Tibial nerve (tissue), 4 donors: Measurements from ENCODE around the gene IGF2BP3. TPM values are rescaled to one million over a fixed set of nuclear protein-coding genes. Genes with fewer than 3 reads are reported as not detected.
"Not testable (repeated sequence)": the region's sequence is repeated elsewhere in the genome, so short reads cannot be mapped to it uniquely, and the experiment has no call there.

ENCODE experiments used
- DNase-seq, 2 donors: peaks; one replicate each; pipeline ENCODE4 v3.0.0-alpha.2; 2019; ENCODE audit warnings: low spot score in 2 of 2
- H3K27ac ChIP-seq, 4 donors: fragments of 200-600 bp; sonication (generic) in 3 of 4; one replicate each; pipeline ENCODE4 v1.5.1; 2017 to 2019; ENCODE audit warnings: mild to moderate bottlenecking in 1 of 4
- H3K27me3 ChIP-seq, 2 donors: fragments of 200-600 bp; sonication (generic) in 1 of 2; one replicate each; pipeline versions ENCODE4 v1.5.1 to v1.6.0; 2017 to 2019
- H3K36me3 ChIP-seq, 3 donors: fragments of 200-600 bp; sonication (generic); one replicate each; pipeline ENCODE4 v1.5.1; 2018 to 2019
- H3K4me1 ChIP-seq, 4 donors: fragments of 200-600 bp; sonication (generic) in 3 of 4; one replicate each; pipeline ENCODE4 v1.5.1; 2017 to 2019
- H3K4me3 ChIP-seq, 4 donors: fragments of 200-600 bp; sonication (generic) in 3 of 4; one replicate each; pipeline ENCODE4 v1.5.1; 2017 to 2019; ENCODE audit warnings: mild to moderate bottlenecking in 1 of 4, moderate library complexity in 1 of 4
- H3K9me3 ChIP-seq, 4 donors: fragments of 200-600 bp; sonication (generic) in 3 of 4; one replicate each; pipeline ENCODE4 v1.5.1; 2017 to 2019
- EP300 ChIP-seq, 2 donors: sonication (generic); formaldehyde crosslinking; IDR thresholded peaks; one replicate each; pipeline ENCODE4 v1.6.1; 2017; ENCODE audit warnings: antibody characterized with exemption in 2 of 2, mild to moderate bottlenecking in 1 of 2
- POLR2A ChIP-seq, 2 donors: fragments of 450-650 bp; IDR thresholded peaks; one replicate each; pipeline ENCODE4 v1.6.1; 2017; ENCODE audit warnings: antibody characterized with exemption in 2 of 2, mild to moderate bottlenecking in 2 of 2, moderate library complexity in 2 of 2
- WGBS, 2 donors: methylation state at CpG; one replicate each; pipeline ENCODE4 v1.1.5; 2018; 5-methylcytosine and 5-hydroxymethylcytosine counted together
- total RNA-seq, 4 donors: library from RNA; depleted of rRNA; stranded (reverse); fragments of >200 nt; gene quantifications; one replicate each; pipeline ENCODE4 v1.1.0, GENCODE V29; 2016
- TF ChIP-seq, protein P1 (sequence below), 5 experiments: fragments of 200-600 bp in 3 of 5; fragments of 450-650 bp in 2 of 5; sonication (generic) in 3 of 5; IDR thresholded peaks; one replicate each; pipeline ENCODE4 v1.5.1; 2016 to 2019; ENCODE audit warnings: antibody characterized with exemption in 5 of 5, mild to moderate bottlenecking in 3 of 5, moderate library complexity in 2 of 5

The IGF2BP3 gene
- total RNA-seq, result under 1 TPM in 3 of 4 donors, not detected in 1; 0.21 to 0.90 (median 0.59) TPM

DNA sequence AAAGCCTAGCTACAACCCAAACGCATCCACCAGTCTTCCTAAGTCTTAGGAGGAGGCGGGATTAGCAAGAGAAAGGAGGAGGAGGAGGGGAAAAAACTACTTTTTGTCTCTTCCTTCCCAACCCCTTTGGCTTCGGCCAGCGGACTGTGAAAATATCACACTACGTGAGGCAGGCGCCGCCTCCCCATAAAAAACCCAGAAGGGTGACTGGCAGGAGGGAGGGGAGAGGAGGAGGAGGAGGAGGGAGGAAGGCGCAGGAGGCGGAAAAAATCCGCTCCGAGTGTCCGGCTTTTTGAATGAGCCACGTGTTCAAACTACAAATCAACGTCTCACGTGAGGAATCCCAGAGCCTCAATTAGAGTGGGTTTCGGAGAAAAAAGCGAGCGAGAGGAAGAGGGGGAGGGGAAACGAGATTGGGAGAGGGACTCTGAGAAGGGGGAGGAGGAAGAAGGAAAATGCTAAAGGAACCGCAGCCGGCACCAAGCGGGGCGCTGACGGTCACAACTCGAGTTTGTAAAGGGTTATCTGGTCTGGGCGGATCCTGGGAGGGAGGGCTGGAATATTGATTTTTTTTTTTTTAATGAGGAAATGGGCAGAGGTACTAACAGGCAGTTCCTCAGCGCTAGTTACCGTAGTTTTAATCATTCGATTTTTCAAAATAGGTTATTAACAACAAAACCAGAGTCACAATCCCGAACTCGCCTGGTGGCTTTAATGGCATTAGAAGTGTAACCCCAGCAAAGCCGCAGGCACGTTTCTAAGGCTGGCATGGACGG, at the start of gene IGF2BP3:
Gene IGF2BP3 (minus strand): TSS at position 162 of the 776 bp plus-strand sequence. CDS start 381 bp downstream, outside the sequence.
- Histone ChIP-seq H3K27me3 (peaks cover 24 to 99% of the 10 kb centered on the region in 2 donors), H3K4me3 (peak within 1 kb of the TSS; percentile 22 to 55 (median 35)), H3K36me3 (no peaks in the 10 kb centered on the region), H3K27ac (peak within 1 kb of the TSS in 1 of 4 donors; percentile 46), H3K9me3 (no peaks in the 10 kb centered on the region), H3K4me1 (peaks cover 0 to 63% (median 42%) of the 10 kb centered on the region in 4 donors)
- TF ChIP-seq, protein P1, sequence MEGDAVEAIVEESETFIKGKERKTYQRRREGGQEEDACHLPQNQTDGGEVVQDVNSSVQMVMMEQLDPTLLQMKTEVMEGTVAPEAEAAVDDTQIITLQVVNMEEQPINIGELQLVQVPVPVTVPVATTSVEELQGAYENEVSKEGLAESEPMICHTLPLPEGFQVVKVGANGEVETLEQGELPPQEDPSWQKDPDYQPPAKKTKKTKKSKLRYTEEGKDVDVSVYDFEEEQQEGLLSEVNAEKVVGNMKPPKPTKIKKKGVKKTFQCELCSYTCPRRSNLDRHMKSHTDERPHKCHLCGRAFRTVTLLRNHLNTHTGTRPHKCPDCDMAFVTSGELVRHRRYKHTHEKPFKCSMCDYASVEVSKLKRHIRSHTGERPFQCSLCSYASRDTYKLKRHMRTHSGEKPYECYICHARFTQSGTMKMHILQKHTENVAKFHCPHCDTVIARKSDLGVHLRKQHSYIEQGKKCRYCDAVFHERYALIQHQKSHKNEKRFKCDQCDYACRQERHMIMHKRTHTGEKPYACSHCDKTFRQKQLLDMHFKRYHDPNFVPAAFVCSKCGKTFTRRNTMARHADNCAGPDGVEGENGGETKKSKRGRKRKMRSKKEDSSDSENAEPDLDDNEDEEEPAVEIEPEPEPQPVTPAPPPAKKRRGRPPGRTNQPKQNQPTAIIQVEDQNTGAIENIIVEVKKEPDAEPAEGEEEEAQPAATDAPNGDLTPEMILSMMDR (IDR thresholded peaks at IDR 0.05), result no peak
- TF ChIP-seq POLR2A (IDR thresholded peaks at IDR 0.05) (no peak), EP300 (IDR thresholded peaks at IDR 0.05) (no peak)
- DNase-seq, result no peak
- 1 to 2% methylated on average over 34 of the region's 34 CpGs for WGBS, 2 donors

DNA sequence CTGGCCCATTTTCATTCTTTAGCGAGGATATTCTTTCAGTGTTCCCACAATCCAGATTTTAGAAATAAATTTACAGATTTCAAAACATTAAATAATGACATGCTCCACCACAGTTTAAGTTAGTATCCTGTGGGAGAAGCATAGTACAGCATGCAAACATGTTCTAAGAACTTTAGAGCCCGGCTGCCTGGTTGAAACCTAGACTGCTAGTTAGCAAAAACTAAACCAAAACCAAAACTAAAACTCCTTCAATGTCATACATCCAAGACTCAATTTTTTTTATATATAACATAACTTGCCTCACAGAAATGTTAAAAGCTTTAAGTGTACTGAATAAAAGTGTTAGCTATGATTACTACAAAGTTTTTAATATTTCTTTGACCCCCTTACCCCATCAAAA, 44.5 kb upstream of the IGF2BP3 start:
- Histone ChIP-seq H3K9me3 (no peaks in the 10 kb centered on the region), H3K27me3 (no peaks in the 10 kb centered on the region), H3K4me3 (no peak overlapping the region), H3K4me1 (no peaks in the 10 kb centered on the region), H3K36me3 (peaks cover 15 to 98% (median 29%) of the 10 kb centered on the region in 3 donors), H3K27ac (no peak overlapping the region)
- 94 to 98% methylated on average over 2 of the region's 2 CpGs for WGBS, 2 donors
- no peak for DNase-seq
- TF ChIP-seq EP300 (IDR thresholded peaks at IDR 0.05), result no peak
- TF ChIP-seq, protein P1 (IDR thresholded peaks at IDR 0.05), result no peak
- TF ChIP-seq POLR2A (IDR thresholded peaks at IDR 0.05), result no peak

DNA sequence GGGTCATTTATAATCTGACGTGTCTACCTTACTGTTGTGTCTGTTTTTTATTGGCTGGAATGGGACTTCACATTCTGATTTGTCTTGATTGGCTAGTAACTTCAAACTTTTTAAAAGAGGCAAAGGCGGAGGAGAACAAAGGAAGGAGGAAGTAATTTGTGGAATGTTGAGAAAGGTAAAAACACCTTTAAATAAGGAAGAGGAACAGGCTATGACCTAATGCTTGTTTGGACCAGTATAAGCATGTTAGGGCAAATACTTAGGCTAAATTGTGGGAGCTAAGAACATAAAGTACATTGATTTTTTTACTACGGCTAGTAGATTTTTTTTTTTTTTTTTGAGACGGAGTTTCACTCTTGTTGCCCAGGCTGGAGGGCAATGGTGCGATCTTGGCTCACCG, 43.5 kb upstream of the IGF2BP3 start:
- DNase-seq, H3K4me1 ChIP-seq, H3K27ac ChIP-seq, H3K9me3 ChIP-seq, H3K4me3 ChIP-seq, H3K27me3 ChIP-seq: not testable (repeated sequence)
- H3K36me3 ChIP-seq, result peaks cover 15 to 98% (median 25%) of the 10 kb centered on the region in 3 donors
- WGBS, 2 donors, result 90 to 93% methylated on average over 6 of the region's 6 CpGs

DNA sequence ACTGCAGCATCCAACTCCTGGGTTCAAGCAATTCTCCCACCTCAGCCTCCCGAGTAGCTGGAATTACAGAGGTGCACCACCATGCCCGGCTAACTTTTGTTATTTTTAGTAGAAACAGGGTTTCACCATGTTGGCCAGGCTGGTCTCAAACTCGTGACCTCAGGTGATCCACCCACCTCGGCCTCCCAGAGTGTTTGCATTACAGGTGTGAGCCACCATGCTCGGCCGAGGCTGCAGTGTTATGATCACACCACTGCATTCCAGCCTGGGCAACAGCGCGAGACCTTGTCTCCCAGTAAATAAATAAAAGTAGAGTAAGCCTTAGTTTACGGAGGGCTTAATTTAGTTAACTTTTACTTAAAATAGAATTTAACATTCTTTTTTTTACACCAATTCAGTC, 23.7 kb upstream of the IGF2BP3 start:
- DNase-seq, result no peak
- 90 to 92% methylated on average over 9 of the region's 9 CpGs for WGBS, 2 donors
- Histone ChIP-seq H3K36me3 (peaks cover 0 to 30% (median under 1%) of the 10 kb centered on the region in 3 donors), H3K4me3 (no peak overlapping the region), H3K27me3 (no peaks in the 10 kb centered on the region), H3K9me3 (no peaks in the 10 kb centered on the region), H3K27ac (no peak overlapping the region), H3K4me1 (no peaks in the 10 kb centered on the region)
- TF ChIP-seq, protein P1 (IDR thresholded peaks at IDR 0.05), result no peak

DNA sequence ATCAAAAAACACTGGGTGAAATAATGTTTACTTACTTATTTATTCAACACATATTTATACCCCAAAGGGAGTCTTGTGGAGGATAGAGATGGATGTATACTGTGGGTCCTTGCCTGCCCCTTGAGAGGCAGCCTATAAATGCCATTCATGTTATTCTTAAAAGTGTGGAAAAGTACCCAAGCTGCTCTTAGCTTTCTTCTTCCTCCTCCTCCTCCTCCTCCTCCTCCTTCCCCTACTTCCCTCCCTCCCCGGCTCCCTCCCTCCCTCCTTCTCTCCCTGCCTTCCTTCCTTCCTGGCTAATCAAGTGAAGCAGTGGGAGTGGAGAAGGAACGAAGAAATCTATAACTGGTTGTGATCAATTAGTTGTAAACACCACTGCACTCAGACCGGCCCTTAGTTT, 21.2 kb upstream of the IGF2BP3 start:
- no peaks in the 10 kb centered on the region for H3K9me3 ChIP-seq
- H3K4me1 ChIP-seq, result no peaks in the 10 kb centered on the region
- DNase-seq, result no peak
- no peak overlapping the region for H3K27ac ChIP-seq
- H3K4me3 ChIP-seq, result no peak overlapping the region
- WGBS, 2 donors, result 39 to 63% methylated on average over 3 of the region's 3 CpGs
- TF ChIP-seq EP300 (IDR thresholded peaks at IDR 0.05) (no peak), POLR2A (IDR thresholded peaks at IDR 0.05) (no peak)
- TF ChIP-seq, protein P1 (IDR thresholded peaks at IDR 0.05), result no peak
- no peaks in the 10 kb centered on the region for H3K27me3 ChIP-seq
- peaks cover 0 to 20% (median 0%) of the 10 kb centered on the region in 3 donors for H3K36me3 ChIP-seq
